ENCODE measurements around the gene HLCS.

The HLCS gene

GRCh38 chr21:36803816-36804439, 162.5 kb downstream of the HLCS start:
- no peak for DNase-seq

DNA sequence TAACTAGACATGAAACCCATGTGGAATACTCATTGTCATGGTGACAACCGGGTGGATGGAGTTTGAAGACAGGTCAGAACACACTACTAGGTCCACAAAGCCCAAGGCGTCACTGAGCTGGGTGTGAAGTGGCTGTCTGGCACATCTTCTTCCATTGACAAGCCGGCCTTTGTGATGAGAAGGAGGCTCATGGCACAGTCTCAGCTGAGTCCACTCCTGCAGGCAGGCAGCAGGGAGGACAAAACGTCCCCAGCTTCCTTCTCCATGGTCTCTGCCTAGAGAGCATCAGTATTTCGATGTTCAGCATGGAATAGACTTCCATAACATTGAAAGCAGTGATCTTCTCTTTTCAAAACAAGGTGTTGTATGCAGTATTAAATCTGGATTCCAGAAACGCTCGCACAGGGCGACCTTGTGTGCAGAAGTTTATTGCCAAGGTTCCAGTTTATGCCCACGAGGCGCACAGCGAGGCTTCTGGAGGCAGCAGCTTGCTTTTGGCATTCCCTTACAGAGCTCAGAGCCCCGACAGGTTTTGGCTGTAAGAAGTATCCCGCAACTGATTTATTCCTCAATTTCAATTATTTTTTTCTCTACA, 163.3 kb downstream of the HLCS start:
- DNase-seq = no peak

DNA sequence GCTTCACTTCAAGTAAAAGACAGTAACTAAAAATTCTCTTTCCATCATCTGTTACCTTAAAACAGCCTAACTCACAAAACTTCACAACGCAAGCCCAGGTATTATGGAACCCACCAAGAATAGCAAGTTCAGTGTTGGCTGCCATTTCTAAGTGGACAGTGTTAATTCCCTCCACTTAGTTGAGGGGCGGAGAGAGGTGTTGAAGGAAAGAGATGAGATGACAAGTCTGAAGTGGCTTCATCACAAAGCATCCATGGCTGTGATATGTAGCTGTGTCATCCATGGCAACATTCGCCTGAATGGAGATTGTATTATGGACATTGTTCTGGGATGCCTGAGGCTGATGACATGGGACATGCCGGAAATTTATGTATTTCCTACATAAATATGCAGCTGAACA, 165.7 kb downstream of the HLCS start:
- no peak for DNase-seq

DNA sequence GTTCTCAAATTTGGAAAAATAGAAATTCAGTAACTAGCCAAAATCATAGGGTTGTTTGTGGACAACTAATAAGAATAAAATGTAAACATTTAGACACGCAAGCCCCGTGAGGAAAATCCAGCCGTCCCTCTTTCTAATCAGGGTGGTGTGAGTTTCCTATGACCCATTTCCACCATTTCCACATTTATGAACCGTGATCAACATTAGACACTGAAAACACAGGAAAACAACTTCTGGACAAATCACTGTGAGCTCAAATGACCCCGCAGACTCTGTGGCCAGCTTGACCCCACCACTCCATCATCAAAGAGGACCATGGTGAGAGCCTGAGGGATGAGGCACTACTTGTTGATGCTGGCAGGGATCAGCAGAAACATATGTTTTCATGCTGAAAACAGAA, 166.6 kb downstream of the HLCS start:
- no peak for DNase-seq

GRCh38 chr21:36798491-36798890, 168.0 kb downstream of the HLCS start:
- DNase-seq = no peak

DNA sequence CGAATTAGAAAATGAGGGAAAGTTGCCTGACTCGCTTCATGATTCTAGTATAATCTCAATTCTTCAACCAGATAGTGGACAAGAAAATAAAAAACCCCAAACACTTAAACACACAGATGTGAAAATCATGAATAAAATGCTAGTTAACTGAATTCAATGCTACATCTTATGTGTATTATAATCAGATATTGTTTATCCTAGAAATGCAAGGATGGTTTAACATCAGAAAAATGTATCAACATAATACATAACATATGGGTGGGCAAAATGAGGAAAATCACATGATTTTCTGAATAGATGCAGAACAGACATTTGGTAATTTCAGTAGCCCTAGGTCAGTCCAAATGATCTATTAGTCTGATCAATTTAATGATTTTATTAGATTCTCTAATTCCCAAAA, 170.4 kb downstream of the HLCS start:
- no peak for DNase-seq

DNA sequence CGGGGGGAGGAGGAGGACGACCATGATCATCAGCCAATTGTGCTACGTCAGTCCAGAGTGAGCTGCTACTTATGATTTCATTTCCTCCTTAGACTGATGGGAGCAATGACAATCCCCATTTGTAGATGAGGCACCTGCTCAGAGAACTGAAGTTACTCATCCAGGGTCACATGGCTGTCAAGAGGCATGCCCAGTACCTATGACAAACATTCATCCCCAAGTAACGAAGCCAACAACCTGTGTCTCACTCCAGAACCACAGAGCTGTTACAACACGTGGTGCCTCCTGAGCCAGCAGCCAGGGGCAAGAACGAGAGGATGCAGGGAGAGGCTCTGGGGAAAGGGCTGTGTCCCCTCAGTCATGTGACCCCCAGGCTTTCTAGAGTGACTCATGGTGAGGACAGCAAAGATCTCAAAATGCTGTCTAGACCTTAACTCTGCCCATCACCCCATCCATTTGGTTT, 173.9 kb downstream of the HLCS start:
- DNase-seq = no peak

GRCh38 chr21:36791695-36792470, 174.6 kb downstream of the HLCS start:
- no peak for DNase-seq

GRCh38 chr21:36791180-36791579, 175.3 kb downstream of the HLCS start:
- DNase-seq = no peak

DNA sequence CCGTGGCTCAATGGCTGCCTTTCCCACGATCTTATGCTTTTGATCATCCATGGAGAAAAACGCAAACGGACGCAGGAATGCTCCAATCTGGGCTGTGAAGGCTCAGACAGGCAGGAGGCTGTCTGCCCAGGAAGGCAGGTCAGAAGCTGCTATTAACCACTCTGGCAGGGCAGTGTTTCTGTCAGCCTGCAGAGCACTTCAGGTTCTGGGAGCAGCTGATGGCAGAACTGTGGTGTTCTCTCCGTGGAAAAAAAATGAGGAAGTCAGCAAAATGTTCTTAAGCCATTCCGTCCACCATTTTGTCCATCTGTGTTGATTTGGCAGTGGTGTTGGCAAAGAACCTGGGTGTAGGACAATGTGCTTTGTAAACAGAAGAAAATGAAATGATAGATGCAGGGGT, 175.9 kb downstream of the HLCS start:
- no peak for DNase-seq

GRCh38 chr21:36788120-36788638, 178.3 kb downstream of the HLCS start:
- DNase-seq = no peak

GRCh38 chr21:36786186-36786585, 180.3 kb downstream of the HLCS start:
- no peak for DNase-seq

DNA sequence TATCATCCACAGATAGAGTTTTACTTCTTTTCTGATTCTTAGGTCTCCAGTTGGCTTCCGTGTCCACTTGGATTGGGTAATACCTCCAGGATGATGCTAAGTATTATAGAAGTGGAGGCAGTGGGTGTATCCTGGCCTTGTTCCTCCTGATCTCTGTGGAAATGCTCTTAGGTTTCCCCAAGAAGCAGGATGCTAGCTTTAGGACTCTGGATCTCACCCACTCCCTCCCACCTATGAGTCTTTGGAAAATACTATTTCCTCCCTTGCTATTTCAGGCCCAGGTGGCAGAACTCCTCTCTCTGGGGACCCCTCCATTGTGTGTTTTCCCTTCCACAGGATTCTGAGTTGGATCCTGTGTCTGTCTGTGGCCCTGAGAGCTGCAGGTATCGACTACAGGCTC, 180.9 kb downstream of the HLCS start:
- no peak for DNase-seq

- DNase-seq = no peak
These were observed 181.5 kb downstream of the HLCS start for GRCh38 chr21:36784947-36785346.

DNA sequence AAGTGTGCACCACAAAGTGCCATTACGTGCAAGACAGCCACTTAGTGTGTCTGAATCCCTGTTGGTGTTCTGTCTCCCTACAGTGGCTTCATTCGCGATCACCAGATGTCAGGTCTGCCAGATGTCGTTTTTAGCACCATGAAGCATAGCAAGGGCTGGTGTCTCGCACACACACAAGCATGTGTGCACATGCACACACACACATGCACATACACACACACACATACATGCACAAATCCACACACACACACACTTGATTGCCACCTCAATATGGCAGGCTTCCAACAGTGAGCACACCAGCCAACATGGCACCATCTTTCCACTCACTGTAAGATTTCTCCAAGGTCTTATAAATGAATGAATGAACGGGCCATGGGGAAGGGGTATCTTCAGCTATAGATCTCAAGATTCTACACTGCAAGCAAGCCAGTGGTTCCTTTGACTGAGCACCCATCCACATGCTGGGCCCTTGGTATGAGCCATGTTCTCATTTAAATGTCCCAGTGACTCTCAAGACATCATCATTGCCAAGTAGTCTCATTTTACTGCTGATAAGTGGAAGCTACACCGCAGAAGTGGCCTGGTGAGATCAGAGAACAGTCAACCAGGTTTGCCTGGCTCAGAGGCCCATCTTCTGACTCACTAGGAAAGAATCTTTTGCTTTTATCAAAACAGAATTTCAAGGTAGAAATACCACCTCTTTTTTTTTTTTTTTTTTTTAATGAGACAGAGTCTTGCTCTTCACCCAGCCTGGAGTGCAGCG, 182.7 kb downstream of the HLCS start:
- peak; percentile 40 for DNase-seq

DNA sequence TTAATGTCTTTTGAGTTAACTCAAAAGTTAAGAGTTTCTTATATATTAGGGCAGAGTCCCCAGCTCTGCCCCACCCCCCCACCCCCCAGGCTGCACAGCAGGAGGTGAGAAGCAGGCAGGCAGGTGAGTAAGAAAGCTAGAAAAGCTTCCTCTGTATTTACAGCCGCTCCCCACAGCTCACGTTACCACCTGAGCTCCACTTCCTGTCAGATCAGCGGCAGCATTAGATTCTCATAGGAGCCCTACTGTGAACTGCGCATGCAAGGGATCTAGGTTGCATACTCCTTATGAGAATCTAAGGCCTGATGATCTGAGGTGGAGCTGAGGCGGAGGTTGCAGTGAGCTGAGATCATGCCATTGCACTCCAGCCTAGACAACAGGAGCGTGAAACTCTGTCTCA, 185.6 kb downstream of the HLCS start:
- no peak for DNase-seq

GRCh38 chr21:36776981-36777617, 189.4 kb downstream of the HLCS start:
- DNase-seq = no peak

GRCh38 chr21:36773995-36774394, 192.5 kb downstream of the HLCS start:
- DNase-seq = no peak

DNA sequence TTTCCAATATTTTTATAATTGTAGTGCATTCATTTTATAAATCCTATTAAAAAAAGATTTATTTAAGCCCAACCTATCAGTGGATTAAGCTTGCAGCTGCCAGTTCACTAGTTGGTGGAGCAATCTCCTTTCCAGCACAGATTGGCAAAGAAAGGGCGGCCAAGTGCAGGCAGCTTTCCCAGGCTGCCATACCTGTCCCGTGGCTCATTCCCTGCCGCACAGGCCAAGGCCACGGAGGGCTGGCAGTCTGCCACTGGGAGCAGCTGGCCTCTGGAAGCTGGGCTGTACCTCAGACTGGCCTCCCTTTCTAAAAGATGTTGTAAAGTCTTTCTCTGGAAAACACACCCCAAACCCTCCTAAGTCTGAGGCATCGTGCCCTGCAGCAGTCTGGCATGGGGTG, 193.4 kb downstream of the HLCS start:
- peak; percentile 33 for DNase-seq

GRCh38 chr21:36769051-36769839, 197.2 kb downstream of the HLCS start:
- DNase-seq = no peak

- DNase-seq = no peak
These were observed 198.0 kb downstream of the HLCS start for GRCh38 chr21:36768496-36768895.

DNA sequence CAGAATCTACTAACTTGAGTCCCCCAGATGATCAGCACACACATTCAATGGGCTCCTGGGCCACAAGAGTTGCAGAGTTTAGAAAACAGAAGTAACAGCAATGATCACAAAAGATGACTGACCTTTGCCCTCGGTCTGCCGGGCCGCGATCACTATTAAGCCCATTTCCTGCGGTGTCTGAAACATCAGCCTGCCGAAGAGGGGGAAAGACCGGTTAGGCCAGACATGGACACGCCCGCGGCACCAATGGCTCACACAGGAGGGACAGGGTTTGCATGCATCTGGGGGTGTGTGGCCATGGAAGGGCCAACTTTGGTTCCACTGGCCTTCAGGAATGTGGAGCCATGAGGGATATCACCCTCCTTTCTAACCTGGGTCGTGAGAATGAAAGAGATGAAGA, 199.4 kb downstream of the HLCS start:
- DNase-seq = no peak
